ENCODE results near the gene TMEM54. TPM values are rescaled to one million over a fixed set of nuclear protein-coding genes. Genes with fewer than 3 reads are reported as not detected.

The TMEM54 gene
- total RNA-seq, 1 experiment from 2014 or later: 61.5 TPM

DNA sequence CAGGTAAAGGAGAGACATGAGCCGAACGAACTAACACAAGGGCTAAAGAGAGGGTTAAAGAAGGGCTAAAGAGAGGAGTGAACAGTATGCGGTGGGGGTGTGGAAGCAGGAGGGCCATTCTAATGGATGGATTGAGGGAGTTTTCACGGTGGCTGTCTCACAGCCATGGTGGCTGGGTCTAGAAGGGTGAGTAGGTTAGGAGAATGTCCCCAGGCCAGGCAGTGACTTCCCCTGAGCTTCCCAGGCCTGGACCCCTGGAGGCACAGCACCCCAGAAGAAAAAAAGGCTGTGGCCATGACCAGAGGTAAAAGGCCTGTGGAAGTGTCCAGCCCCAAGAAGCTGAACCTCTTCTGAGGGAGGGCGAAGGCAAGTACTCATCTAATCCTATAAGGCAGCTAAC is 34.0 kb downstream of the TMEM54 start:
- no peak for ATAC-seq
- in situ Hi-C loops (cut with HindIII; ENCODE audit: low pct_unique_long_range_greater_than_20kb, low sequenced_read_pairs) (no loop called here), intact Hi-C loops (cut with micrococcal nuclease; ENCODE audit: unreplicated experiment) (no loop called here)
- TF ChIP-seq SIN3A (IDR thresholded peaks at IDR 0.05; ENCODE audit: borderline replicate concordance, insufficient read depth, low read depth, low read length) (no peak), TCF7L2 (IDR thresholded peaks at IDR 0.05; ENCODE audit: low read depth, low read length) (no peak), POLR2AphosphoS5 (IDR thresholded peaks at IDR 0.05; ENCODE audit: low read depth, low read length) (no peak)
- TF ChIP-seq, protein P1, sequence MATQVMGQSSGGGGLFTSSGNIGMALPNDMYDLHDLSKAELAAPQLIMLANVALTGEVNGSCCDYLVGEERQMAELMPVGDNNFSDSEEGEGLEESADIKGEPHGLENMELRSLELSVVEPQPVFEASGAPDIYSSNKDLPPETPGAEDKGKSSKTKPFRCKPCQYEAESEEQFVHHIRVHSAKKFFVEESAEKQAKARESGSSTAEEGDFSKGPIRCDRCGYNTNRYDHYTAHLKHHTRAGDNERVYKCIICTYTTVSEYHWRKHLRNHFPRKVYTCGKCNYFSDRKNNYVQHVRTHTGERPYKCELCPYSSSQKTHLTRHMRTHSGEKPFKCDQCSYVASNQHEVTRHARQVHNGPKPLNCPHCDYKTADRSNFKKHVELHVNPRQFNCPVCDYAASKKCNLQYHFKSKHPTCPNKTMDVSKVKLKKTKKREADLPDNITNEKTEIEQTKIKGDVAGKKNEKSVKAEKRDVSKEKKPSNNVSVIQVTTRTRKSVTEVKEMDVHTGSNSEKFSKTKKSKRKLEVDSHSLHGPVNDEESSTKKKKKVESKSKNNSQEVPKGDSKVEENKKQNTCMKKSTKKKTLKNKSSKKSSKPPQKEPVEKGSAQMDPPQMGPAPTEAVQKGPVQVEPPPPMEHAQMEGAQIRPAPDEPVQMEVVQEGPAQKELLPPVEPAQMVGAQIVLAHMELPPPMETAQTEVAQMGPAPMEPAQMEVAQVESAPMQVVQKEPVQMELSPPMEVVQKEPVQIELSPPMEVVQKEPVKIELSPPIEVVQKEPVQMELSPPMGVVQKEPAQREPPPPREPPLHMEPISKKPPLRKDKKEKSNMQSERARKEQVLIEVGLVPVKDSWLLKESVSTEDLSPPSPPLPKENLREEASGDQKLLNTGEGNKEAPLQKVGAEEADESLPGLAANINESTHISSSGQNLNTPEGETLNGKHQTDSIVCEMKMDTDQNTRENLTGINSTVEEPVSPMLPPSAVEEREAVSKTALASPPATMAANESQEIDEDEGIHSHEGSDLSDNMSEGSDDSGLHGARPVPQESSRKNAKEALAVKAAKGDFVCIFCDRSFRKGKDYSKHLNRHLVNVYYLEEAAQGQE (IDR thresholded peaks at IDR 0.05; ENCODE audit: insufficient read depth in 1 of 2, low read depth in 2 of 2, low read length in 1 of 2): no peak
- TF ChIP-seq, protein P2, sequence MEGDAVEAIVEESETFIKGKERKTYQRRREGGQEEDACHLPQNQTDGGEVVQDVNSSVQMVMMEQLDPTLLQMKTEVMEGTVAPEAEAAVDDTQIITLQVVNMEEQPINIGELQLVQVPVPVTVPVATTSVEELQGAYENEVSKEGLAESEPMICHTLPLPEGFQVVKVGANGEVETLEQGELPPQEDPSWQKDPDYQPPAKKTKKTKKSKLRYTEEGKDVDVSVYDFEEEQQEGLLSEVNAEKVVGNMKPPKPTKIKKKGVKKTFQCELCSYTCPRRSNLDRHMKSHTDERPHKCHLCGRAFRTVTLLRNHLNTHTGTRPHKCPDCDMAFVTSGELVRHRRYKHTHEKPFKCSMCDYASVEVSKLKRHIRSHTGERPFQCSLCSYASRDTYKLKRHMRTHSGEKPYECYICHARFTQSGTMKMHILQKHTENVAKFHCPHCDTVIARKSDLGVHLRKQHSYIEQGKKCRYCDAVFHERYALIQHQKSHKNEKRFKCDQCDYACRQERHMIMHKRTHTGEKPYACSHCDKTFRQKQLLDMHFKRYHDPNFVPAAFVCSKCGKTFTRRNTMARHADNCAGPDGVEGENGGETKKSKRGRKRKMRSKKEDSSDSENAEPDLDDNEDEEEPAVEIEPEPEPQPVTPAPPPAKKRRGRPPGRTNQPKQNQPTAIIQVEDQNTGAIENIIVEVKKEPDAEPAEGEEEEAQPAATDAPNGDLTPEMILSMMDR (IDR thresholded peaks at IDR 0.05): no peak
- CTCF ChIA-PET: no interaction called here
- Histone ChIP-seq H3K27me3 (ENCODE audit: control insufficient read depth, insufficient read depth, low read length) (no peaks in the 10 kb centered on the region), H3K9me3 (ENCODE audit: control insufficient read depth, insufficient read depth, low read depth, low read length) (no peaks in the 10 kb centered on the region), H3K4me1 (ENCODE audit: control insufficient read depth, insufficient read depth, low read length) (peaks cover 11% of the 10 kb centered on the region), H3K4me3 (ENCODE audit: low read depth in 2 of 2, low read length in 2 of 2) (no peak overlapping the region), H3K27ac (ENCODE audit: low read length) (no peak overlapping the region), H3K36me3 (ENCODE audit: control insufficient read depth, insufficient read depth, low read length) (peaks cover 2% of the 10 kb centered on the region; the same call in 1 of the 2 replicates)
- no TSS peak for BruUV-seq (replicated peaks)
- POLR2A ChIA-PET: interaction anchor here (0.6 kb wide), 1 partner anchor 645 kb away, joined by 14 read pairs; the partner anchor contains the start of genes EIF3I and TMEM234
- DNase-seq (ENCODE audit: low read depth, low spot score): no peak

DNA sequence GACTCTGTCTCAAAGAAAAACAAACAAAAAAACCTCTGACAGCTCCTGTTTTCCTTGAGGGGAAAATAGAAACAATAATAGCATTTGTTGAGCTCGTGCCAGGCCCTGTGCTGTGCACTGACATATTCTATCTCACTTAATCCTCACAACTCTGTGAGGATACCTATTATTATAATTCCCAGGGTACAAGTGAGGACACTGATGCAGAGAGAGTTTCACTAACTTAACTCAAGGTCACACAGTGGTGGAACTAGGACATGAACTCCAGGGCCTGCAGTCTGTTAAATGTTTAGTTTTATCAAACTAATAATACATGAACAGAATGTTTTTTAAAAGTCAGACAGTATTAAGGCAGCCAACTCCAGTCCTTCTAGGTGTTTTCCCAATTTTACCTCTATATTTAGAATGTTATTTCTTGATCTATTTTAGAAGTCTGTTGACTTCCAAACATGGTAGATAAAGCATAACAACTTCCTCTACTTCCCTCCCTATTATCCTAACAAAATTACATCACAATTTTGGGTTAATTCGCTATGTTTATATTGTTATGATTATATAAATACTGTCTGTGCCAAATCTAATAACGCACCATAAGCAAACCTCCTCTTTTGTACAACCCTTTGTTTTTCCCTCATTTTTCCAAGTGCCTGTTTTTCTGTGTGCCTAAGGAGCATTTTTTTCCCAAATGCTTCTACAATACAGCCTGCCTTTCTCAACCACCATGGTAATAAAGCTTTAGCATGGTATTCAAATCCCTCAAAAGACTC is 35.4 kb downstream of the TMEM54 start:
- DNase-seq (ENCODE audit: low read depth, low spot score) (no peak), ATAC-seq (no peak)
- Histone ChIP-seq H3K27ac (ENCODE audit: low read length) (no peak overlapping the region), H3K4me3 (ENCODE audit: low read depth in 2 of 2, low read length in 2 of 2) (no peak overlapping the region), H3K27me3 (ENCODE audit: control insufficient read depth, insufficient read depth, low read length) (no peaks in the 10 kb centered on the region), H3K4me1 (ENCODE audit: control insufficient read depth, insufficient read depth, low read length) (peaks cover 3% of the 10 kb centered on the region; the same call in 1 of the 2 replicates), H3K36me3 (ENCODE audit: control insufficient read depth, insufficient read depth, low read length) (peaks cover 2% of the 10 kb centered on the region; the same call in 1 of the 2 replicates), H3K9me3 (ENCODE audit: control insufficient read depth, insufficient read depth, low read depth, low read length) (no peaks in the 10 kb centered on the region)
- in situ Hi-C loops (cut with HindIII; ENCODE audit: low pct_unique_long_range_greater_than_20kb, low sequenced_read_pairs) (no loop called here), intact Hi-C loops (cut with micrococcal nuclease; ENCODE audit: unreplicated experiment) (no loop called here)
- ChIA-PET POLR2A (no interaction called here), CTCF (interaction anchor here (0.5 kb wide), 1 partner anchor 15 kb away, joined by 3 read pairs; no protein-coding TSS in a partner anchor)
- no peak for TF ChIP-seq SIN3A (IDR thresholded peaks at IDR 0.05; ENCODE audit: borderline replicate concordance, insufficient read depth, low read depth, low read length)
- TF ChIP-seq, protein P1 (IDR thresholded peaks at IDR 0.05; ENCODE audit: insufficient read depth in 1 of 2, low read depth in 2 of 2, low read length in 1 of 2): no peak
- TF ChIP-seq POLR2AphosphoS5 (IDR thresholded peaks at IDR 0.05; ENCODE audit: low read depth, low read length): no peak
- TF ChIP-seq TCF7L2 (IDR thresholded peaks at IDR 0.05; ENCODE audit: low read depth, low read length): no peak
- TF ChIP-seq, protein P2 (IDR thresholded peaks at IDR 0.05): no peak
- no TSS peak for BruUV-seq (replicated peaks)

Data from Panc1 (cell line).